Measurements from ENCODE around the gene CCDC197.

CCDC197 gene

DNA sequence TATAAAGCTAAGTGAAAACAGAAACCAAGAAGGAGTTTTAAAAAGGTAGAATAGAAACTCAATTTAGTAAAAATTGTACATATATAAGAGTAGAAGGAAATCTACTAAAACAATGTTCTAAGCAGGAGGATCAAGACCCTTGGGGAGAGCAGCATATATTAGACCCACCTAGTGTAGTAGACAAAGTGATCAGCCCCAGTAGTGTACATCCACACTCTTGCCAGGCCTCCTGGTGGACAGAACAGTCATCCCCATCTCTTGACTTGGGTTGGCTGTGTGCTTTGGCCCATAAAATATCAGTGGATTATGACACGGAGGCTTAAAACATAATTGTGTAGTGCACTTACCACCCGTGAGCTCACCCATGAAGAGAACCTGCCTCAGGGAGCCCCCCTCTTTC, 18.1 kb downstream of the CCDC197 start:
- H3F3A ChIP-seq (ENCODE audit: insufficient read depth) = no peaks in the 10 kb centered on the region
- H3K36me3 ChIP-seq (ENCODE audit: low read length) = no peaks in the 10 kb centered on the region
- no peaks in the 10 kb centered on the region for H3K27me3 ChIP-seq (ENCODE audit: low read length)
- no peak overlapping the region for H3K9ac ChIP-seq (ENCODE audit: low read length)
- no peaks in the 10 kb centered on the region for H3K9me2 ChIP-seq (replicated peaks; ENCODE audit: insufficient read depth, low read length)
- no peak for TF ChIP-seq CTCF (IDR thresholded peaks at IDR 0.05; ENCODE audit: insufficient read depth, low read length, poor library complexity, severe bottlenecking)
- TF ChIP-seq EZH2phosphoT487 (conservative IDR thresholded peaks at IDR 0.05; ENCODE audit: low read length) = no peak
- H2AFZ ChIP-seq (ENCODE audit: low read depth, low read length, severe bottlenecking) = no peak overlapping the region
- H3K4me2 ChIP-seq (ENCODE audit: low read depth, low read length, poor library complexity, severe bottlenecking) = no peak overlapping the region
- H3K27ac ChIP-seq (ENCODE audit: low read depth, low read length) = no peak overlapping the region
- H3K4me3 ChIP-seq (ENCODE audit: insufficient read depth, low read length, poor library complexity, severe bottlenecking) = no peak overlapping the region
- no peaks in the 10 kb centered on the region for H4K20me1 ChIP-seq (ENCODE audit: low read depth, low read length)
- H3K9me3 ChIP-seq (ENCODE audit: insufficient read depth, low read length) = no peaks in the 10 kb centered on the region
- no peaks in the 10 kb centered on the region for H3K79me2 ChIP-seq (ENCODE audit: insufficient read depth, low read length)

GRCh38 chr14:94016446-94016976, 19.4 kb downstream of the CCDC197 start:
- TF ChIP-seq CTCF (IDR thresholded peaks at IDR 0.05; ENCODE audit: insufficient read depth, low read length, poor library complexity, severe bottlenecking) (no peak), EZH2phosphoT487 (conservative IDR thresholded peaks at IDR 0.05; ENCODE audit: low read length) (no peak)
- Histone ChIP-seq H3K27ac (ENCODE audit: low read depth, low read length) (no peak overlapping the region), H3K4me2 (ENCODE audit: low read depth, low read length, poor library complexity, severe bottlenecking) (no peak overlapping the region), H3K79me2 (ENCODE audit: insufficient read depth, low read length) (no peaks in the 10 kb centered on the region), H3K9ac (ENCODE audit: low read length) (no peak overlapping the region), H3K4me3 (ENCODE audit: insufficient read depth, low read length, poor library complexity, severe bottlenecking) (no peak overlapping the region), H2AFZ (ENCODE audit: low read depth, low read length, severe bottlenecking) (no peak overlapping the region), H3K27me3 (ENCODE audit: low read length) (no peaks in the 10 kb centered on the region), H3K9me3 (ENCODE audit: insufficient read depth, low read length) (no peaks in the 10 kb centered on the region), H3F3A (ENCODE audit: insufficient read depth) (no peaks in the 10 kb centered on the region), H4K20me1 (ENCODE audit: low read depth, low read length) (no peaks in the 10 kb centered on the region), H3K9me2 (replicated peaks; ENCODE audit: insufficient read depth, low read length) (no peaks in the 10 kb centered on the region), H3K36me3 (ENCODE audit: low read length) (no peaks in the 10 kb centered on the region)

- H3F3A ChIP-seq (ENCODE audit: insufficient read depth) = no peaks in the 10 kb centered on the region
- no peak overlapping the region for H2AFZ ChIP-seq (ENCODE audit: low read depth, low read length, severe bottlenecking)
- H3K36me3 ChIP-seq (ENCODE audit: low read length) = no peaks in the 10 kb centered on the region
- no peak overlapping the region for H3K4me2 ChIP-seq (ENCODE audit: low read depth, low read length, poor library complexity, severe bottlenecking)
- no peaks in the 10 kb centered on the region for H4K20me1 ChIP-seq (ENCODE audit: low read depth, low read length)
- no peaks in the 10 kb centered on the region for H3K9me3 ChIP-seq (ENCODE audit: insufficient read depth, low read length)
- H3K27me3 ChIP-seq (ENCODE audit: low read length) = no peaks in the 10 kb centered on the region
- H3K9me2 ChIP-seq (replicated peaks; ENCODE audit: insufficient read depth, low read length) = no peaks in the 10 kb centered on the region
- no peaks in the 10 kb centered on the region for H3K79me2 ChIP-seq (ENCODE audit: insufficient read depth, low read length)
- TF ChIP-seq CTCF (IDR thresholded peaks at IDR 0.05; ENCODE audit: insufficient read depth, low read length, poor library complexity, severe bottlenecking) (no peak), EZH2phosphoT487 (conservative IDR thresholded peaks at IDR 0.05; ENCODE audit: low read length) (no peak)
- H3K9ac ChIP-seq (ENCODE audit: low read length) = no peak overlapping the region
- no peak overlapping the region for H3K4me3 ChIP-seq (ENCODE audit: insufficient read depth, low read length, poor library complexity, severe bottlenecking)
- H3K27ac ChIP-seq (ENCODE audit: low read depth, low read length) = no peak overlapping the region
Measured at GRCh38 chr14:94018308-94018707, 21.2 kb downstream of the CCDC197 start.

Measured in SU-DHL-6 (cell line).